ELR (cell line): ENCODE measurements around the gene MAN1A1.

ENCODE experiments used
- DNase-seq: peaks from one replicate; pipeline ENCODE4 v3.0.0-alpha.2; 2015; ENCODE audit warnings: low read depth

The MAN1A1 gene

DNA sequence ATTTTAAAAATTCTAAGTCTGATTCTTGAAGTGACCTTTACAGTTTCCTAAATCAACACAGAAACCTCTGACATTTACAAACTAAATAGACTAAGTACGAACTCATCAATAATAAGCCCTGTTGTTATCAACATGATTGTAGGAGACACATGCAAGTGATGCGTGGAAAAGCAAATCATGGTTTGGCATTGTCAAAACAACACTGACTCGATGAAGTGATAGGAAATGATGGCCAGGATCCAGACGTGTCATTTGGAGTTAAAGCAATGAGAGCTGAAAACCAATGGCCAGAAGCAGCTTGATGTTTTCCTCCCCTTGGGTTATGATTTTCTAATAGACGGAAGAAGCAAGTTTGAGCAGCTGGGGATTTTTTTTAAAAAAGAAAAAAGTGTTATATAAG is 153.7 kb downstream of the MAN1A1 start:
- DNase-seq: no peak

DNA sequence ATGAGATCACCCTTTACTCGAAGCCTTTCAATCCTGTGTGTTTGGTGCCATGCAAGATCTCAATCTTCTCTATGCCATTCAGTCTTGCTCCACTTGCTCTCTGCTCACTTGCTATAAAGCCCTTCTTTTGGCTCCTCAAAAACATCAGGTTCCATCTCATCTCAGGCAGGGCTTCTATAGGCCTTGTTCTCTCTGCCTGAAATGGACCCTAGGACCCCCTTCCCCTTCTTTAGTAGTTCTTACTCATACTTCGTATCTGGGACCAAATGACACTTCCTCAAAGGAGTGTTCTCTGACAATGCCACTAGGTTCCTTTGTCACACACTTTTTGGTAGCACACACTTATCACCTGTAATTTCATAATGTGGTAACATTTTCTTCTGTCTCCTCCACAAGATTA is 154.4 kb downstream of the MAN1A1 start:
- no peak for DNase-seq

DNA sequence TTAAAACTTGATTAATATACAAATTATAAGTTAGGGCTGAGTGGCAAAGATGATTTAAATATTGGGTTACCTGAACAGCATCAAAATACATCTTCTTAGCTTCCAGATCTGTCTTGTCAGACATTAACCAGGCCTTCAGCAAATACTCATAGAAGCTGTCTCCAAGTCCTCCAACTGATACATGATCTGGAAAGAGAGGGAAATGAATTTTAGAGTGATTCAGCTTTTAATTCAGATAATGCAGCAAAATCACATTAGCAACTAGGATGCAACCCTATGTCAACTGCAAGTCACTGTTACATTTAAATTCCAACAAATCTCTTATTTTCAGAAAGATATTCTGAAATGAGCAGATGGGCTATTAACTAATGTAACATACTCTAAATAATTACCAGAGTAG is 155.9 kb downstream of the MAN1A1 start:
- DNase-seq: no peak

- no peak for DNase-seq
These were observed 157.4 kb downstream of the MAN1A1 start for GRCh38 chr6:119192200-119192599.

- DNase-seq: no peak
These were observed 159.4 kb downstream of the MAN1A1 start for GRCh38 chr6:119190176-119190575.

DNA sequence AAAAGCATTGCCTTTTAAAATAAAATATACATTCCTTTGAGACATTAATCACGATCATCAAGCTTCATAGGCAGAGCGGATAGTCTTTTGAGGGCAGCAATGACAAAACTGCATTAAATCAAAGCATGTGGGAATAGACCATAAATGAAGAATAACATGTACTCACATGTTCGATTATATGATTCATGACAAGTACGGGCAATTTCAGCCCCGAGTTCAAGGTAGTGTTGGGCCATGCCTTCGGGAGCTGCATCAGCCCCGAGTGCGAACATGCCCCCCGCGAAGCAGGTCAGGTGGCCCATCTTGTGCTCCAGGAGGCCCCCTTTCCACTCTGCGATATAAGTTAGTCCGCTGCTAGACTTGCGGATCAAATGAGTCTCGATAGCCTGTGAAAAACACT is 160.1 kb downstream of the MAN1A1 start:
- DNase-seq: no peak

GRCh38 chr6:119187596-119187995 is 162.0 kb downstream of the MAN1A1 start:
- DNase-seq: no peak

DNA sequence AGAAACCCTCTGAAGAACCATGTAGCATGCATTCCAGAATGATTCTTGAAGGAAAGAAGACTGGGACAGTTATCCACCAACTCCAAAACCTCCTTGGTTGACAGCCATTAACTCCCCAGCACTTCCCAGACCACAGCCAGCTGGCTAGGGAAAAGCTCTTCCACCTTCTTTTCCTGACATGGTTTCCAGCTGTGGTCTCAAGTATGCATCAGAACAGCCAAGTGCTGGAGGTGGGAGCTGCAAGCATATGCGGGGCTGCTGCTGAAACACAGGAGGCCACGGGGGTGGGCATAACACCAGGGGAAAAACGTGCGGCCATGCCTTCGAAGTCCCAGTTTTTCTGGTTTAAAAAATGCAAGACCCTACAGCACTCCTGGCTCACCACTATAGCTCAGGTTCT is 163.1 kb downstream of the MAN1A1 start:
- DNase-seq: no peak

- DNase-seq: peak; percentile 3
These were observed 165.4 kb downstream of the MAN1A1 start for GRCh38 chr6:119184008-119184648.

DNA sequence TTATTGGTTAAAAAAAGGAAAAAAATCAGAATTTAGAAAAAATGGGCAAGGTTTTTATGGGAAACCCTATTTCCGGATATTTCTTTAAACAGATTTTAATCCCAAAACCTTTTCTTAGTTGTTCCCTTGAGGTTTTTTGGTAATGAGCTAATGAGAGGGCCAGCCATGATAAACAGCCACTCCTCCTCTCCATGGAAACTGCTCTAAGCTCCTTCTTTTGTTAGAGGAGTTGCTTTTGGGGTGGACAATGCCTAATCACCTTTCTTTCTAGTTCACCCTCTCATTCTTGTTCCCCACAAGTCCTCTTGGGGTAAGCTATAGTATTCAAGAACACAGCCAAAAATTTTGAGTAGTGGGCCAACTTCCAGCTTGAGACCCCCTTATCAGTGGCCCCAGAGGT is 166.1 kb downstream of the MAN1A1 start:
- DNase-seq: no peak

- no peak for DNase-seq
These were observed 166.7 kb downstream of the MAN1A1 start for GRCh38 chr6:119182875-119183274.

- DNase-seq: no peak
These were observed 167.3 kb downstream of the MAN1A1 start for GRCh38 chr6:119182216-119182803.

DNA sequence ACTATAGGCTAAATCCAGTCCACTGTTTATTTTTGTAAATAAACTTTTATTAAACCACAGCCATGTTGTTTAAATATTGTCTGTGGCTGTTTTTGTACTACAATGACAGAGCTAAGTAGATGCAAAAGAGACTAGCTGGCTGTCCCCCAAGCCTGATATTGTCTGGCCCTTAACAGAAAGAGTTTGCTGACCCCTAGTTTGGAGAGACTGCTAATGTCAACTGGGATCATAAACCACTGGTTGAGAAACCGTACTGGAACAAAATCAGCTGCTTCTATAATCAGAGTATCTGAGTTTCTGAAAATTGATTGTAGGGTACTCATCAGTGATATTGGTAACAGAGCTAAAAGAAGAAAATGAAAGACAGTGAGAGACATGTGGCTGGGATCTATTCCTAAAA is 168.5 kb downstream of the MAN1A1 start:
- no peak for DNase-seq

DNA sequence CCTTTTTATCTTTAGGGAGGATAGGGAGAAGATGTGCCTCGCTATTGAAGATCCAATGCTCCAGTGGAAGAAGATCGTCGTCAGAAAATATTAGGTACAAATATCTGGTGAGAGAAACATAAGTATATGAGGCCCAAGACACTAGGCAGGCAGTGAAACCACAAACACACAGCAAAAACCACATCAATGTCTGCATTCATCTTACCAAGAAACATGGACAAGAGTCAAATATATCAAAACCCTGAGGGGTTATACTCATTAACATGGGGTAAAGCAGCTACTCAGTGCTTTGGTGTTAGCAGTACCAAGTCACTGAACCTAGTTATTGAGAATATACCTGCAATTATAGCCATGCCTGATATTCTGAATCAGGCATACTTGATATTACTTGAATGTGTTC is 169.7 kb downstream of the MAN1A1 start:
- DNase-seq: no peak

- DNase-seq: no peak
These were observed 170.5 kb downstream of the MAN1A1 start for GRCh38 chr6:119179062-119179461.

DNA sequence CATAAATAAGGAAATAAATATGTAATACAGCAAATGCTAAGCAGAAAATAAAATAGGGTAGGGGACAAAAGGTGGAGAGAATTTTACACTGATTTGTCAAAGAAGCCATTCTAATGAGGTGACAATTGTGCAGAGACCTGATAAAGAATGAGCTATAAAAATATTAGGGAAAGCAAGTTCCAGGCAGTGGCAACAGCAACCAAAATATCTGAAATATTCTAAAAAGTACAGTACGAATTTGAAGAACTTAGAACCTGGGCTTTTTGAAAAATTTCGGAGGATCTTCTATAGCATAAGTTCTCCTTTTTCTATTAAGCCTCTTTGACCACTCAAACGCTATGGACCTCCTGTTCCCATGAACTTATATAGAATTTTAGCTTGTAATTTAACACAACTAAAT is 173.1 kb downstream of the MAN1A1 start:
- DNase-seq: no peak

- no peak for DNase-seq
These were observed 174.4 kb downstream of the MAN1A1 start for GRCh38 chr6:119174879-119175817.

DNA sequence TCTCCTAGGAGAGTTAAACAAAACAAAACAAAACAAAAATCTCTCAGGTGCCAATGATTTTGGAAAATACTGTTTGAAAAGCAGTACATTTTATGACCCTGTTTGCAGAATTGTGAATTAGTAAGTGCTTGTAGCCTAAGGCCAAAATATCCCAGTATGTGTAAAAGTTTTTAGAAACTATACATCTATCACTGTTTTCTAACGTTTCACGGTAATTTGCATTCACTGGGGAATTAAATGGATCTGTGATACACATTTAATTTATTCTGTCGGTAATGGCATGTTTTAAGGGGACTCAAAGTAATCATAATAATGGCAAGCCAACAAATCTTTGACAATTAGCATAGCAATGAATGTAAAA is 175.5 kb downstream of the MAN1A1 start:
- DNase-seq: no peak

- no peak for DNase-seq
These were observed 176.1 kb downstream of the MAN1A1 start for GRCh38 chr6:119173249-119174084.

DNA sequence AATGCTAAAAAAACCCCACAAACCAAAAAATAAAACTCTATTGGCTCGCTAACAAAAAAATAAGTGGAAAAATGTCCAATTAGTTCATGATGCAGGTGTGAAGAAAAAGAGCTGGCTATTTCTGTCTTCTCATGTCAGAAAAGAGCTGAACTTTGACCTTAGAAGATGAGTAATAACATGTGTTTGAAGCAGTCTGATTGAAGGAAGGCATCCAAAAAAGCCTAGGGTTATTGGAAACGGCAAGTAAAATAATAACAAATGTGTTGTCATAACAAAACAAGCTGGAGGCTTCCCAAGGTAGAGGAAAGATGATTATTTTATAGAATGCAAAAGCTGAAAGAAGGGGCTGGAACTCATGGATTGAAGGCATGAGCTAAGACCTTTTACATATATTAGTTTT is 176.7 kb downstream of the MAN1A1 start:
- DNase-seq: peak; percentile 30

GRCh38 chr6:119171864-119172588 is 177.5 kb downstream of the MAN1A1 start:
- DNase-seq: no peak
